A673 (cell line): ENCODE measurements around the gene URB1.

ENCODE experiments used
- EZH2 ChIP-seq: fragments of 200-600 bp; sonication (generic); IDR thresholded peaks from 2 replicates; pipeline ENCODE4 v1.6.1; 2017; ENCODE audit warnings: borderline replicate concordance, low read depth, mild to moderate bottlenecking, mixed read lengths, antibody characterized with exemption, low read length; ENCODE audit not compliant: poor library complexity, severe bottlenecking
- TF ChIP-seq, protein P1 (sequence below): fragments of 300-800, 200-600 bp; sonication (generic); conservative IDR thresholded peaks from 2 replicates; pipeline ENCODE4 v1.5.1; 2017; ENCODE audit warnings: low read depth, mild to moderate bottlenecking, antibody characterized with exemption, low read length, moderate library complexity, mixed read lengths

DNA sequence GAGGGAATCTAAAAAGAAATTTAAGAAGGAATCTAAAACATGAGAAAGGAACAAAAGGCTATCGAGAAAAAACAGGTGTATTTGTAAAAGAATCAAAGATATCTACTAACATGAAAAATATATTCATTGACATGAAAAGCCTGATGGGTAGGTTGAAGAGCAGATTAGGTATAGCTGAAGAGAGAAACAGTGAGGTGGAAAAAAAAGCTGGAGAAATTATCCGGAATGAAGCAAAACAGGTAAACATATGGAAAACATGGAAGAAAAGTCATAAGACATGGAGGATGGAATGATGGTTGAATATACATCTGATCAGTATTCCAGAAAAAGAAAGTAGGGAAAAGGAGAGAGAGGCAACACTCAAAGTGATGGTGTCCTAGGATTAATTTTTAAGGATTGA lies 29.3 kb upstream of the URB1 start:
- TF ChIP-seq EZH2 = no peak
- TF ChIP-seq, protein P1, sequence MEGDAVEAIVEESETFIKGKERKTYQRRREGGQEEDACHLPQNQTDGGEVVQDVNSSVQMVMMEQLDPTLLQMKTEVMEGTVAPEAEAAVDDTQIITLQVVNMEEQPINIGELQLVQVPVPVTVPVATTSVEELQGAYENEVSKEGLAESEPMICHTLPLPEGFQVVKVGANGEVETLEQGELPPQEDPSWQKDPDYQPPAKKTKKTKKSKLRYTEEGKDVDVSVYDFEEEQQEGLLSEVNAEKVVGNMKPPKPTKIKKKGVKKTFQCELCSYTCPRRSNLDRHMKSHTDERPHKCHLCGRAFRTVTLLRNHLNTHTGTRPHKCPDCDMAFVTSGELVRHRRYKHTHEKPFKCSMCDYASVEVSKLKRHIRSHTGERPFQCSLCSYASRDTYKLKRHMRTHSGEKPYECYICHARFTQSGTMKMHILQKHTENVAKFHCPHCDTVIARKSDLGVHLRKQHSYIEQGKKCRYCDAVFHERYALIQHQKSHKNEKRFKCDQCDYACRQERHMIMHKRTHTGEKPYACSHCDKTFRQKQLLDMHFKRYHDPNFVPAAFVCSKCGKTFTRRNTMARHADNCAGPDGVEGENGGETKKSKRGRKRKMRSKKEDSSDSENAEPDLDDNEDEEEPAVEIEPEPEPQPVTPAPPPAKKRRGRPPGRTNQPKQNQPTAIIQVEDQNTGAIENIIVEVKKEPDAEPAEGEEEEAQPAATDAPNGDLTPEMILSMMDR = no peak
